ENCODE measurements around the gene MOB3B.

Gene MOB3B

DNA sequence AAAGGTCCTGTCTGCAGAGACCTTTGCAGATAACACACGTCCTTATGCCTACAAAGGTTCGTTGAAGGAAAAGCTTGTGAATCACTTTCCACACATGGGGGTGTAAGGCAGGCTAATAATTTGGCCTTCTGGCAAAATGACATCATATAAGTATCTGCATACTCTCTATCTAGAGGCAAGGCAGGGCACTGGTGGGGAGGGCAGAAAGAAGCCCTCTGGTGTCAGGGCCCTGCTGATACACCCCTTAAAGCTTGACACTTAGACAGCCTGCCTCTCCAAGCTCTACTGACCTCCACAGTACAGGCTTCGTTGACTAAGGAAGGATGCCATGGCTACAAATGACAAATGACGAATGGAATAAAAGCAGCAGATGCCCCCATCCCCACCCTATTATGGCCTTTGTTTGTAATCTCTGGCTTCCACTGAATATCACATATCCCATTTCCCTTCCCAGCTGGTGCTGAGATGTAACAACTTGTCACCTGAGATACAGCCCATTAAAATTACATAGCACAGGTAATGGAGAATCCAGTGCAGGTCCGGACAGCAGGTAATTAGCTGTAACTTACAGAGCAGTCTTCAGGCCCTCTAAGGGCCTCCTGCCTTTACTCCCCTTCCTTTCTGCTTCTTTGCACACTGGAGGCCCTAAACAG, 82.5 kb downstream of the MOB3B start:
- DNase-seq (ENCODE audit: low spot score) = no peak

DNA sequence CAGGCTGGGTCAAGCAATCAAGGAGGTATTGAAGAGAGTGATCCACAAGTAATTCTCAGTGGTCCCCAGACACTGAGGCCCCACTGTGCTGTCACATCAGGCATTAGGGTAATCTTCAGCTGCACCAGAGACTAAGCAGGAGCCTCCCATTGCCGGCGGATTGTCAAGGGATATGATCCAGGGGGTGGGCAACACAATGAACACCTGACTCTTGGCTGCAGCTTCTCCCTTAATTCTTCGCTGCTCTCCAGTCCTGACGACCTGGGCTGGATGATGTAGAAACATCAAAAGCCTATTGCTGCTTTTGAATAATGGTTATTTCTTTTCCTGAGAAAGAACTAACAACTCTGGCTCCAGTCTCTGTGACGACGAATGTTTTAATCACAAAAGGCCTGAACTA, 83.9 kb downstream of the MOB3B start:
- no peak for DNase-seq (ENCODE audit: low spot score)

- DNase-seq (ENCODE audit: low spot score) = no peak
These were observed 84.5 kb downstream of the MOB3B start for GRCh38 chr9:27445057-27445595.

DNA sequence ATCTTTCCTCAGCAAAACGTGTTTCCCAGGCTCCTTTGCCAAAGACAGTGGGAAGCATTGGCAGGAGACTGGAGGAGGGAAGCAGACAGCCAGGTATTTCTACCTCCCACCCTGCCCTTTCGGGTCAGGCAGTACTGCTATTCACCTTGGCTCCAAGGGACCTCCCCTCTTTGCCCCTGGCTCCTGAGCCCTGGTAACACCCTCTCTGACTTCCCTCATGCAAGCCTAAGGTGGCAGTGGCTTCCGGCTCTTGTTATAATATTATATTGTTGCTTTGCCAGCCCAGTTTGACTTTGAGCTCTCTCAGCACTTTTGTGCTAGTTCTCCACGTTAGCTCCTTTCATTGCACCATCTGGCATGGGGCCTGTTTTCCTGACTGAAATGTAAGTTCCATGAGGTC, 87.2 kb downstream of the MOB3B start:
- no peak for DNase-seq (ENCODE audit: low spot score)

DNA sequence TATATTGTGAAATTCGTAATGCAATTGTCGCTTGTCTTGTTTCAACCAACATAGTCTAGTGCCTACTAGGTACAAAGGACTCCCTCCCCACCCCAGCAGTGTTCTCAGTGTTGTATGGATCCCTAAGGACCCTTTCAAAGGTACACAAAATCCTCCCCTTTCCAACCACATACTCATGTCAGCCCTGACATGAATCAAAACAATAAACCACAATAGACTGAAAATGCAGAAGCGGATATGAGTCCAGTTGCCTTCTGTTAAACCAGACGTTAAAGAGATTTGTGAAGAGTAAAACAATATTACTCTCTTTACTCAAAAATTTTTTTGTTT, 87.9 kb downstream of the MOB3B start:
- DNase-seq (ENCODE audit: low spot score) = no peak

GRCh38 chr9:27440888-27441740, 88.5 kb downstream of the MOB3B start:
- no peak for DNase-seq (ENCODE audit: low spot score)

DNA sequence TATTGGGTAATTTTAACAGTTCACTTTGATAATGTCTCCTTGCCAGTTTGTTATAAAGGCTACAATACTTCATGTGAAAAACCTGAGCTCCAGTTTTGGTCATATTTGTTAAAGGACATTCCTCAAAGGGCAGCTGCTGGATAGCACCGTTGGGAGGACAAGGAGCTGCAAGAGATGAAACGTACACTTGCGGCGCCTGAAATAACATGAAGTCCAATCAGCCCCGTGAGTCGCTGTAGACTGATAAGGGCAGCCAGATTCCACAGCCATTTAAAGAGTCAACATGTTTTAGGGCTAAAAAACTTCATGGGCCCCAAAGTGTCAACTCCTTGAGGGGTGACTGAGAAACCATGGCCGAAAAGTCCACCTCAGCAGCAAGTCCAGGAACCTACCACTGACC, 91.1 kb downstream of the MOB3B start:
- no peak for DNase-seq (ENCODE audit: low spot score)

- DNase-seq (ENCODE audit: low spot score) = no peak
These were observed 91.8 kb downstream of the MOB3B start for GRCh38 chr9:27437652-27438373.

DNA sequence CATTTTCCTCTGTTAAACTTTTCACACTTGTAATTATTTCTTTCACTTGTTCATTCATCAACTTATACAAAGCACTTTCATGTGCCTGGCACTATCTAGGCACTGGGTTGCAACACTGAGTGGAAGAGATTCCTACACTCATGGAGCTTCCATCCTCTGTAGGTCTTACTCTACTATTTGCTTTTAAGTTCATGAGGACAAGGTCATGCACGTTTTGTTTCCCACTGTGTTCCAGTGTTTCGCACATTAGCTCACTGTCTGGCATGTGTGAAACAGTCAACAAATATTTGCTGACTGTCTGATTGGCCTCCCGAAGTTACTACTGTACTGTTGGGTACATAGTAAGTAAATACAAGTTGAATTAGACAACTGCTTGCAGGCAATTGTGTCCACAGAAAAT, 93.4 kb downstream of the MOB3B start:
- DNase-seq (ENCODE audit: low spot score) = no peak

GRCh38 chr9:27433631-27434325, 95.8 kb downstream of the MOB3B start:
- DNase-seq (ENCODE audit: low spot score) = no peak

DNA sequence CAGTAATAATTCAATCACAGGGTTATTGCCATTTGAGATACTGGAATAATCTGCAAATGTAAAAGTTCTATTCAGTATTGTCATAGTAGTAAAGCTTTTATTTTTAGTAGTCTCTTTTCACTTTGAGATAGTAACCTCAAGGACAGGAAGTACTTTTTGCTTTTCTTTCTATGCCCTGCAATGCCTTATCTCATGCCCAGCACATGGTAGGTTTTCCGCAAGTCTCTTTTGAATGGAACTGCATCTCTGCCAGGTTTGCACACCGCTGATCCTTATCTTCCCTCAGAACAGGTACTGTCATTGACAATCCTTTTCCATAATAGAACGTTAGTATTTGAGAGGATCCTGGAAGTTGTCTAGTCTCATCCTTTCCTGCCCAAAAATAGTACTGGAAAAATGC, 97.3 kb downstream of the MOB3B start:
- DNase-seq (ENCODE audit: low spot score) = no peak

- no peak for DNase-seq (ENCODE audit: low spot score)
These were observed 98.0 kb downstream of the MOB3B start for GRCh38 chr9:27431543-27432147.

- DNase-seq (ENCODE audit: low spot score) = no peak
These were observed 98.7 kb downstream of the MOB3B start for GRCh38 chr9:27430750-27431535.

GRCh38 chr9:27429917-27430316, 99.7 kb downstream of the MOB3B start:
- no peak for DNase-seq (ENCODE audit: low spot score)

DNA sequence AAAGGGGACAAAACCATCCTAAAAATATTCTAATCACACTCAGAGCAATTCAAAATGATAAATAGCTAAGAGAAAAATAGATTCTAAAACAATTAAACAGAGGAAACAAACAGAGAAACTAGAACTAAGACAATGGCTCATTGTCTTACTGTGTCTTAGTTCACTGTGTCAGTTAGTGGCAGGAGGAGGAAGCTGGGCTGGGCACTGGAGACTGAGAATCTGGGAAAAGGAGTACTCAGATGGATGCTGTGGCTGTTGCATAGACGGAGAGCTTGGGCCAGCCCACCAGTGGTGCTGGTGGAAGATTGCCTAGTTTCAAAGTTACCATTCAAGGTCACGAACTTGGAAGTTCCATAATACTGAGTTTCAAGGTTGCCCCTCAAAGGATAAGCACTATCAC, 100.2 kb downstream of the MOB3B start:
- DNase-seq (ENCODE audit: low spot score) = no peak

GRCh38 chr9:27428551-27428950, 101.1 kb downstream of the MOB3B start:
- DNase-seq (ENCODE audit: low spot score) = no peak

GRCh38 chr9:27427272-27427643, 102.4 kb downstream of the MOB3B start:
- DNase-seq (ENCODE audit: low spot score) = no peak

- DNase-seq (ENCODE audit: low spot score) = no peak
These were observed 102.9 kb downstream of the MOB3B start for GRCh38 chr9:27426511-27427271.

DNA sequence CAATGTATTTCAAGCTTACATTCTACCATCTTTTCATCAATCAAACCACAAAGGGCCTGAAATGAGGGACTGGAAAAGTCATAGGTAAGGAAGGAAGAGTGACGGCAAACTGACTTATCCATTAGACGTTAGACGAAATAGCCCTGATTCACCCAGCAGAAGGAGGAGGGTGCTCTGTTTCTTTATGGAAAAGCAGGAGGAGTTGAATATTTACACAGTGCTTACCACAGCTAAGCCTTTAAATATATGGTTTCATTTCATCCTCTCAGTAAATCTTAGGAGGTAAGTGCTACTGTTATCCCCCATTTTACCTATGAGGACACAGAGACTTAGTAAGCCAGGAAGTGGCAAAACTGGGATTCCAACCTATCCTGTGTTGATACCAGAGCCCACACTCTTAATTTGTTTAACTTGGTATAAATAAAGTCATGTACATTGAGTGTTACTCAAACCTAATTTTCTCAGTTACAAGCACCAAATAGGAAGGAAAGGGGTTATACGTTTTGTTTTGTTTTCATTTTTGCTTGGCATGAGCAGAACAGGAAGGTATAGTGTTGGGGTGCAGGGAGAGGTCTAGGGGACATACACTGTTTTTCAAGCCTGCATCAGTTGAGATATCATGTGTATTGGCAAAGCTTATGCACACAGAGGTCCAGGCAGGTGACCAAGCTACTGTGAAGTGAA, 103.6 kb downstream of the MOB3B start:
- DNase-seq (ENCODE audit: low spot score) = no peak

All from SK-N-DZ (cell line).